Myocyte (in vitro differentiated cells): ENCODE data around the gene SNX17. TPM values are rescaled to one million over a fixed set of nuclear protein-coding genes. Genes with fewer than 3 reads are reported as not detected.
A peak's percentile ranks its signal among the peaks of the same experiment; 100 is the strongest.

Experiments
- DNase-seq: peaks from one replicate; pipeline ENCODE4 v3.0.0-alpha.2; 2012; ENCODE audit warnings: low read depth
- total RNA-seq: library from RNA; depleted of rRNA; stranded (reverse); fragments of >200 nt; gene quantifications from 2 replicates; pipeline ENCODE4 v1.2.3, GENCODE V29; 2014

The SNX17 gene
- total RNA-seq, 1 donor from 2014 or later = 159 TPM

- DNase-seq = no peak
Measured at GRCh38 chr2:27362678-27363420, 7.6 kb upstream of the SNX17 start.

- DNase-seq = no peak
Measured at GRCh38 chr2:27363933-27364332, 6.5 kb upstream of the SNX17 start.

GRCh38 chr2:27369471-27370025, 868 bp upstream of the SNX17 start:
- DNase-seq = no peak

GRCh38 chr2:27370816-27371620, 602 bp downstream of the SNX17 start:
- DNase-seq = peak; percentile 54

GRCh38 chr2:27372937-27373336, 2.5 kb downstream of the SNX17 start:
- no peak for DNase-seq

GRCh38 chr2:27373567-27373966, 3.2 kb downstream of the SNX17 start:
- no peak for DNase-seq

GRCh38 chr2:27375513-27376099, 5.2 kb downstream of the SNX17 start:
- no peak for DNase-seq

- DNase-seq = no peak
Measured at GRCh38 chr2:27376151-27376865, 5.9 kb downstream of the SNX17 start.

GRCh38 chr2:27376866-27377617, 6.6 kb downstream of the SNX17 start:
- DNase-seq = no peak

GRCh38 chr2:27377618-27378095, 7.2 kb downstream of the SNX17 start:
- no peak for DNase-seq

- peak; percentile 57 for DNase-seq
Measured at GRCh38 chr2:27378096-27378808, 7.8 kb downstream of the SNX17 start.

- DNase-seq = no peak
Measured at GRCh38 chr2:27378809-27379290, 8.4 kb downstream of the SNX17 start.

GRCh38 chr2:27379383-27379835, 9.0 kb downstream of the SNX17 start:
- DNase-seq = no peak

- DNase-seq = peak; percentile 60
Measured at GRCh38 chr2:27379836-27380625, 9.6 kb downstream of the SNX17 start.

GRCh38 chr2:27380626-27381545, 10.5 kb downstream of the SNX17 start, which contains the start of gene ZNF513:
ZNF513 (minus strand) TSS chr2:27380734; CDS start chr2:27380526, 208 bp downstream.
- peak; percentile 98 for DNase-seq

- no peak for DNase-seq
Measured at GRCh38 chr2:27381577-27382181, 11.3 kb downstream of the SNX17 start.
